Chondrocyte (in vitro differentiated cells): ENCODE measurements around the gene FUBP3. TPM values are rescaled to one million over a fixed set of nuclear protein-coding genes. Genes with fewer than 3 reads are reported as not detected.

ENCODE experiments used
- DNase-seq: peaks from one replicate; pipeline ENCODE4 v3.0.0; 2021; ENCODE audit warnings: mixed read lengths, low spot score
- H3K27ac Mint-ChIP-seq: one replicate; pipeline ENCODE4 v1.8.0; 2021; ENCODE audit warnings: mild to moderate bottlenecking, moderate library complexity, mixed read lengths; ENCODE audit not compliant: unreplicated experiment
- H3K27me3 Mint-ChIP-seq: 2 replicates; pipeline ENCODE4 v1.8.0; 2021; ENCODE audit warnings: low read depth, mixed read lengths
- H3K36me3 Mint-ChIP-seq: 2 replicates; pipeline ENCODE4 v1.8.0; 2021; ENCODE audit warnings: low read depth, mixed read lengths
- H3K4me1 Mint-ChIP-seq: 2 replicates; pipeline ENCODE4 v1.8.0; 2021; ENCODE audit warnings: low read depth, mild to moderate bottlenecking, mixed read lengths
- H3K4me3 Mint-ChIP-seq: one replicate; pipeline ENCODE4 v1.8.0; 2021; ENCODE audit warnings: mild to moderate bottlenecking, moderate library complexity, mixed read lengths; ENCODE audit not compliant: unreplicated experiment
- H3K9me3 Mint-ChIP-seq: 2 replicates; pipeline ENCODE4 v1.8.0; 2021; ENCODE audit warnings: low read depth, mixed read lengths
- CTCF ChIP-seq: fragments of 200-600 bp; sonication (generic); IDR thresholded peaks from 2 replicates; pipeline ENCODE4 v1.5.0; 2021; ENCODE audit warnings: antibody characterized with exemption, mild to moderate bottlenecking, moderate library complexity
- total RNA-seq: library from RNA; stranded (reverse); gene quantifications from 3 replicates; pipeline ENCODE4 v1.2.1, GENCODE V29; 2021

The FUBP3 gene
- total RNA-seq, 1 donor from 2014 or later: 52.8 TPM

- H3K36me3 Mint-ChIP-seq: peaks cover 21% of the 10 kb centered on the region
- H3K4me3 Mint-ChIP-seq: no peak overlapping the region
- no peak overlapping the region for H3K27ac Mint-ChIP-seq
- peak; percentile 60 for DNase-seq
- no peaks in the 10 kb centered on the region for H3K9me3 Mint-ChIP-seq
- no peak for TF ChIP-seq CTCF
- H3K4me1 Mint-ChIP-seq: no peaks in the 10 kb centered on the region
- H3K27me3 Mint-ChIP-seq: no peaks in the 10 kb centered on the region
Measured at GRCh38 chr9:130639124-130639765, 59.9 kb downstream of the FUBP3 start.

GRCh38 chr9:130639866-130640555 lies 60.6 kb downstream of the FUBP3 start:
- Mint-ChIP-seq H3K9me3 (no peaks in the 10 kb centered on the region), H3K4me3 (no peak overlapping the region), H3K27me3 (no peaks in the 10 kb centered on the region), H3K27ac (no peak overlapping the region), H3K4me1 (no peaks in the 10 kb centered on the region), H3K36me3 (peaks cover 17% of the 10 kb centered on the region)
- peak; percentile 59 for DNase-seq
- TF ChIP-seq CTCF: no peak

- H3K4me1 Mint-ChIP-seq: no peaks in the 10 kb centered on the region
Measured at GRCh38 chr9:130640681-130641080, 61.3 kb downstream of the FUBP3 start.

GRCh38 chr9:130642926-130643325 lies 63.5 kb downstream of the FUBP3 start:
- no peak overlapping the region for H3K27ac Mint-ChIP-seq
- H3K27me3 Mint-ChIP-seq: peaks cover 5% of the 10 kb centered on the region

More at GRCh38 chr9:130640681-130641080, 61.3 kb downstream of the FUBP3 start:
- Mint-ChIP-seq H3K36me3 (peaks cover 15% of the 10 kb centered on the region), H3K27ac (no peak overlapping the region), H3K9me3 (peaks cover 2% of the 10 kb centered on the region), H3K27me3 (peaks cover under 1% of the 10 kb centered on the region), H3K4me3 (no peak overlapping the region)
- DNase-seq: peak; percentile 22
- peak; percentile 7 for TF ChIP-seq CTCF

More at GRCh38 chr9:130642926-130643325, 63.5 kb downstream of the FUBP3 start:
- H3K36me3 Mint-ChIP-seq: peaks cover 12% of the 10 kb centered on the region
- no peaks in the 10 kb centered on the region for H3K4me1 Mint-ChIP-seq
- H3K4me3 Mint-ChIP-seq: no peak overlapping the region
- no peak for TF ChIP-seq CTCF
- DNase-seq: peak; percentile 59
- H3K9me3 Mint-ChIP-seq: peaks cover 12% of the 10 kb centered on the region
